Neural crest cell (in vitro differentiated cells): ENCODE results near the gene ZNF473. TPM values are rescaled to one million over a fixed set of nuclear protein-coding genes. Genes with fewer than 3 reads are reported as not detected.
A peak's percentile ranks its signal among the peaks of the same experiment; 100 is the strongest.
"Not testable (repeated sequence)": the region's sequence is repeated elsewhere in the genome, so short reads cannot be mapped to it uniquely, and the experiment has no call there.

Experiments
- DNase-seq: peaks from one replicate; pipeline ENCODE4 v3.0.0; 2021; ENCODE audit warnings: low read depth, mixed read lengths, low spot score
- H3K27ac Mint-ChIP-seq: one replicate; pipeline ENCODE4 v1.8.0; 2021; ENCODE audit warnings: mild to moderate bottlenecking, mixed read lengths; ENCODE audit not compliant: unreplicated experiment
- H3K27me3 Mint-ChIP-seq: 2 replicates; pipeline ENCODE4 v1.8.0; 2021; ENCODE audit warnings: low read depth, mild to moderate bottlenecking, mixed read lengths
- H3K36me3 Mint-ChIP-seq: 2 replicates; pipeline ENCODE4 v1.8.0; 2021; ENCODE audit warnings: low read depth, mild to moderate bottlenecking, mixed read lengths
- H3K4me1 Mint-ChIP-seq: 2 replicates; pipeline ENCODE4 v1.8.0; 2021; ENCODE audit warnings: mixed read lengths
- H3K4me3 Mint-ChIP-seq: one replicate; pipeline ENCODE4 v1.8.0; 2021; ENCODE audit warnings: mild to moderate bottlenecking, mixed read lengths
- H3K9me3 Mint-ChIP-seq: 2 replicates; pipeline ENCODE4 v1.8.0; 2021; ENCODE audit warnings: mixed read lengths
- CTCF ChIP-seq: fragments of 200-600 bp; sonication (generic); conservative IDR thresholded peaks from 2 replicates; pipeline ENCODE4 v1.5.0; 2021; ENCODE audit warnings: antibody characterized with exemption, mild to moderate bottlenecking
- total RNA-seq: library from RNA; stranded (reverse); gene quantifications from 2 replicates; pipeline ENCODE4 v1.2.1, GENCODE V29; 2021

Gene ZNF473
- total RNA-seq, 1 donor from 2014 or later, result 23.3 TPM

GRCh38 chr19:50050406-50051227 is 24.8 kb downstream of the ZNF473 start:
- H3K36me3 Mint-ChIP-seq, result peaks cover 37% of the 10 kb centered on the region

GRCh38 chr19:50051228-50051895 is 25.6 kb downstream of the ZNF473 start:
- not testable (repeated sequence) for H3K27ac Mint-ChIP-seq, DNase-seq, H3K4me1 Mint-ChIP-seq, H3K9me3 Mint-ChIP-seq
- peaks cover 32% of the 10 kb centered on the region for H3K36me3 Mint-ChIP-seq
- peak overlapping the region; percentile 89 for H3K4me3 Mint-ChIP-seq
- peaks cover 15% of the 10 kb centered on the region for H3K27me3 Mint-ChIP-seq

More at GRCh38 chr19:50050406-50051227, 24.8 kb downstream of the ZNF473 start:
- peaks cover 15% of the 10 kb centered on the region for H3K27me3 Mint-ChIP-seq
- peaks cover 5% of the 10 kb centered on the region for H3K9me3 Mint-ChIP-seq
- H3K27ac Mint-ChIP-seq, result peak overlapping the region; percentile 20
- peak overlapping the region; percentile 89 for H3K4me3 Mint-ChIP-seq
- no peak for TF ChIP-seq CTCF
- DNase-seq, result peak; percentile 57
- H3K4me1 Mint-ChIP-seq, result peaks cover 9% of the 10 kb centered on the region

GRCh38 chr19:50051964-50052363 is 26.2 kb downstream of the ZNF473 start:
- Mint-ChIP-seq H3K4me1 (peaks cover 9% of the 10 kb centered on the region), H3K4me3 (peak overlapping the region; percentile 68), H3K27ac (no peak overlapping the region), H3K9me3 (no peaks in the 10 kb centered on the region), H3K36me3 (peaks cover 26% of the 10 kb centered on the region), H3K27me3 (peaks cover 15% of the 10 kb centered on the region)
- DNase-seq, result no peak
- no peak for TF ChIP-seq CTCF

- Mint-ChIP-seq H3K27ac (no peak overlapping the region), H3K36me3 (peaks cover 14% of the 10 kb centered on the region), H3K27me3 (peaks cover 15% of the 10 kb centered on the region), H3K4me1 (peaks cover 9% of the 10 kb centered on the region), H3K4me3 (no peak overlapping the region), H3K9me3 (no peaks in the 10 kb centered on the region)
- TF ChIP-seq CTCF, result no peak
- no peak for DNase-seq
These were observed 27.3 kb downstream of the ZNF473 start for GRCh38 chr19:50053119-50053518.

GRCh38 chr19:50058425-50058824 is 32.6 kb downstream of the ZNF473 start:
- Mint-ChIP-seq H3K27me3 (peaks cover 5% of the 10 kb centered on the region), H3K9me3 (no peaks in the 10 kb centered on the region), H3K4me3 (no peak overlapping the region), H3K4me1 (no peaks in the 10 kb centered on the region), H3K36me3 (peaks cover 8% of the 10 kb centered on the region), H3K27ac (no peak overlapping the region)
- no peak for TF ChIP-seq CTCF
- no peak for DNase-seq

- no peak for DNase-seq
- Mint-ChIP-seq H3K9me3 (no peaks in the 10 kb centered on the region), H3K27ac (no peak overlapping the region), H3K36me3 (peaks cover 8% of the 10 kb centered on the region), H3K4me1 (no peaks in the 10 kb centered on the region), H3K4me3 (no peak overlapping the region), H3K27me3 (peaks cover 5% of the 10 kb centered on the region)
- TF ChIP-seq CTCF, result no peak
These were observed 33.2 kb downstream of the ZNF473 start for GRCh38 chr19:50059045-50059444.
